ENCODE results near the gene KCNMA1. TPM values are rescaled to one million over a fixed set of nuclear protein-coding genes. Genes with fewer than 3 reads are reported as not detected.

The KCNMA1 gene
- polyA plus RNA-seq, 1 donor from 2014 or later: 60.8 TPM

DNA sequence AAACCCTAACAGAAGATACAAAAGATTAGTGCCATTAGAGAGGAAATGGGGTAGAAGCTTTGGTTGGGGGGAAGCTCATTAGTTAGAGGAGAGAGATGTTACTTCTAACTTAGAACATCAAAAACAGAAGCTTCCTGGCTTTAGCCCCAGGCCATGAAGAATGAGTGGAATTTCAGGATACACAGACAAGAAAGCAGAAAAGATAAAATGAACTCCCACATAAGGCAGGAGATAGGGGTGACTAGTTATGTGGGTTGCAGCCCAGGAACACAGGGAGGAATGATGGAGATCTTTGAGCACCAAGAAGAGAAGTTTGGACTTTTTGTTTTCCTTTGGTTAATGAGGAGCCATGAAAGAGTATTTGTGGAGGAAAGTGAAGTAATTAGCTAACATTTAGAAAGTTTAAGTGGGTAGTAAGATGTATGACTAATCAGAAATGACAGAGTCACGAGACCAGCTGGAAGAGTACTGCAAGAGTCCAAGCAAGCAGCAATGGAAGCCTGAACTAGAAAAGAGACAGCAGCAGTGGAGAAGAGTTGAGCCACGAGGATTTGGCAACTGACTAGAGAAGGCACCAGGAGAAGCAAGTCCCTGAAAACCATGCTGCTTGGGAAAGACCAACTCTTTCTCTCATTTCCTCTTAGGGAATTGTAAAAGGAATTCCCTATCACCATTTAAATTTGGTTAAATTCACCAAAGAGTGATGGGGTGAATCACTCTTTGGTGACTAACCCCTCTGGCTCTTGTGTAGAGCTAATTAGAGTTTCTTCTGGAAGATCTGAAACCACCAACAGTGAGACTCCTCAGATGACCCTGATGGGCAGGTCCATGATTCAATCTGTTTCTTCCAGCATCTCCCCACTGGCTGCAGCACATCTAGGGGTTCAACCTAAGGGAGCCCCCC is 131.9 kb downstream of the KCNMA1 start:
- no peak overlapping the region for H2AFZ ChIP-seq (ENCODE audit: low read depth, low read length)
- H3K27ac ChIP-seq (ENCODE audit: low read length): no peak overlapping the region
- H3F3A ChIP-seq (ENCODE audit: insufficient read depth, low read length, poor library complexity, severe bottlenecking): no peaks in the 10 kb centered on the region
- no peaks in the 10 kb centered on the region for H3K9me2 ChIP-seq (ENCODE audit: insufficient read depth, low read length)
- H3K79me2 ChIP-seq (replicated peaks; ENCODE audit: insufficient read depth, low read length): no peaks in the 10 kb centered on the region
- no peak overlapping the region for H3K4me2 ChIP-seq (ENCODE audit: low read length)
- TF ChIP-seq REST (IDR thresholded peaks at IDR 0.05; ENCODE audit: borderline replicate concordance): no peak
- TF ChIP-seq SMC3 (conservative IDR thresholded peaks at IDR 0.05; ENCODE audit: poor library complexity): no peak
- no peak for TF ChIP-seq RAD21 (conservative IDR thresholded peaks at IDR 0.05)
- TF ChIP-seq EZH2 (IDR thresholded peaks at IDR 0.05; ENCODE audit: borderline replicate concordance, insufficient read depth, low read length, poor library complexity, severe bottlenecking): no peak
- TF ChIP-seq EP300 (conservative IDR thresholded peaks at IDR 0.05; ENCODE audit: poor library complexity, severe bottlenecking): no peak
- no peak for TF ChIP-seq POLR2AphosphoS5 (IDR thresholded peaks at IDR 0.05)
- TF ChIP-seq MXI1 (conservative IDR thresholded peaks at IDR 0.05; ENCODE audit: poor library complexity, severe bottlenecking): no peak
- no peak for TF ChIP-seq CTCF (IDR thresholded peaks at IDR 0.05; ENCODE audit: poor library complexity, severe bottlenecking)
- TF ChIP-seq TAF1 (IDR thresholded peaks at IDR 0.05; ENCODE audit: low read depth): no peak
- H3K36me3 ChIP-seq (ENCODE audit: insufficient read depth, low read length): no peaks in the 10 kb centered on the region
- no peak overlapping the region for H3K4me3 ChIP-seq (ENCODE audit: low read length)
- no peaks in the 10 kb centered on the region for H3K9me3 ChIP-seq (ENCODE audit: low read length)
- no peaks in the 10 kb centered on the region for H3K27me3 ChIP-seq (ENCODE audit: insufficient read depth, low read depth, low read length)
- no peaks in the 10 kb centered on the region for H4K20me1 ChIP-seq (ENCODE audit: insufficient read depth)
- no peak overlapping the region for H3K9ac ChIP-seq (ENCODE audit: low read length)

DNA sequence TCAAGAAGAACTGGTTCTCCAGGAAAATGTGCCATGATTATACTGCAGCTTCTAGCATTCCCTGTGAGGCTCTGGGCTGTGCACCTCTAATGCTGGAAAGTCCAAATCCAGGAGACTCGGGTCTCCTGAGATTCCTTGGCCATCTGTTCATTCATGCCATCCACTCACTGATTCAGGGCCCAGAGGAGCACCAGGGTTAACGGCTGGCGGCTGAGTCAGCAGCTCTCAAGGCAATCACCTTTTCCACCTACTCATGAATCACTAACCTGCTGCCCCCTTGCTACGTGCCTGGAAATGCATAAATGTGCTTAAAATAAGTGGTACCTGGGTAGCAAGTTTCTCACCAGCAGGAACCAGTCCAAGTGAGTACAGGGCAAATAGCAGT is 132.7 kb downstream of the KCNMA1 start:
- Histone ChIP-seq H3K27me3 (ENCODE audit: insufficient read depth, low read depth, low read length) (no peaks in the 10 kb centered on the region), H3K9me2 (ENCODE audit: insufficient read depth, low read length) (no peaks in the 10 kb centered on the region), H3K79me2 (replicated peaks; ENCODE audit: insufficient read depth, low read length) (no peaks in the 10 kb centered on the region), H2AFZ (ENCODE audit: low read depth, low read length) (no peak overlapping the region), H3K9me3 (ENCODE audit: low read length) (no peaks in the 10 kb centered on the region), H3K4me2 (ENCODE audit: low read length) (no peak overlapping the region), H4K20me1 (ENCODE audit: insufficient read depth) (no peaks in the 10 kb centered on the region), H3K4me3 (ENCODE audit: low read length) (no peak overlapping the region), H3F3A (ENCODE audit: insufficient read depth, low read length, poor library complexity, severe bottlenecking) (no peaks in the 10 kb centered on the region), H3K27ac (ENCODE audit: low read length) (no peak overlapping the region), H3K9ac (ENCODE audit: low read length) (no peak overlapping the region), H3K36me3 (ENCODE audit: insufficient read depth, low read length) (no peaks in the 10 kb centered on the region)
- TF ChIP-seq EP300 (conservative IDR thresholded peaks at IDR 0.05; ENCODE audit: poor library complexity, severe bottlenecking): no peak
- TF ChIP-seq MXI1 (conservative IDR thresholded peaks at IDR 0.05; ENCODE audit: poor library complexity, severe bottlenecking): no peak
- no peak for TF ChIP-seq EZH2 (IDR thresholded peaks at IDR 0.05; ENCODE audit: borderline replicate concordance, insufficient read depth, low read length, poor library complexity, severe bottlenecking)
- no peak for TF ChIP-seq SMC3 (conservative IDR thresholded peaks at IDR 0.05; ENCODE audit: poor library complexity)
- no peak for TF ChIP-seq TAF1 (IDR thresholded peaks at IDR 0.05; ENCODE audit: low read depth)
- TF ChIP-seq POLR2AphosphoS5 (IDR thresholded peaks at IDR 0.05): no peak
- TF ChIP-seq RAD21 (conservative IDR thresholded peaks at IDR 0.05): no peak
- no peak for TF ChIP-seq CTCF (IDR thresholded peaks at IDR 0.05; ENCODE audit: poor library complexity, severe bottlenecking)
- TF ChIP-seq REST (IDR thresholded peaks at IDR 0.05; ENCODE audit: borderline replicate concordance): no peak

All from neural cell (in vitro differentiated cells).